ENCODE measurements around the gene COX6B2.

The COX6B2 gene

GRCh38 chr19:55383279-55384130 is 29.0 kb upstream of the COX6B2 start:
- DNase-seq (ENCODE audit: low spot score): peak; percentile 84

- no peak for DNase-seq (ENCODE audit: low spot score)
Measured at GRCh38 chr19:55382522-55383054, 28.1 kb upstream of the COX6B2 start.

GRCh38 chr19:55382013-55382412 is 27.5 kb upstream of the COX6B2 start:
- DNase-seq (ENCODE audit: low spot score): no peak

GRCh38 chr19:55379174-55379573 is 24.7 kb upstream of the COX6B2 start:
- no peak for DNase-seq (ENCODE audit: low spot score)

GRCh38 chr19:55377356-55378131 is 23.0 kb upstream of the COX6B2 start:
- no peak for DNase-seq (ENCODE audit: low spot score)

GRCh38 chr19:55376241-55376933 is 21.9 kb upstream of the COX6B2 start, which contains the start of gene TMEM190:
TMEM190 (plus strand) TSS chr19:55376826; CDS start chr19:55376854, 28 bp downstream.
- no peak for DNase-seq (ENCODE audit: low spot score)

GRCh38 chr19:55373993-55374757 is 19.7 kb upstream of the COX6B2 start:
- DNase-seq (ENCODE audit: low spot score): peak; percentile 64

- DNase-seq (ENCODE audit: low spot score): no peak
Measured at GRCh38 chr19:55373306-55373992, 18.9 kb upstream of the COX6B2 start.

GRCh38 chr19:55372316-55373081 is 18.0 kb upstream of the COX6B2 start:
- peak; percentile 61 for DNase-seq (ENCODE audit: low spot score)

GRCh38 chr19:55370305-55370988 is 15.9 kb upstream of the COX6B2 start, which contains the start of gene IL11:
IL11 (minus strand) TSS chr19:55370463; CDS start chr19:55370310, 153 bp downstream.
- DNase-seq (ENCODE audit: low spot score): peak; percentile 87

GRCh38 chr19:55369653-55370304 is 15.3 kb upstream of the COX6B2 start:
- DNase-seq (ENCODE audit: low spot score): peak; percentile 94

- peak; percentile 94 for DNase-seq (ENCODE audit: low spot score)
Measured at GRCh38 chr19:55368701-55369563, 14.4 kb upstream of the COX6B2 start.

GRCh38 chr19:55368106-55368505 is 13.6 kb upstream of the COX6B2 start:
- no peak for DNase-seq (ENCODE audit: low spot score)

- DNase-seq (ENCODE audit: low spot score): no peak
Measured at GRCh38 chr19:55366790-55367189, 12.3 kb upstream of the COX6B2 start.

- no peak for DNase-seq (ENCODE audit: low spot score)
Measured at GRCh38 chr19:55365964-55366363, 11.4 kb upstream of the COX6B2 start.

- no peak for DNase-seq (ENCODE audit: low spot score)
Measured at GRCh38 chr19:55365245-55365644, 10.7 kb upstream of the COX6B2 start.

- no peak for DNase-seq (ENCODE audit: low spot score)
Measured at GRCh38 chr19:55362990-55363716, 8.6 kb upstream of the COX6B2 start, which contains the start of gene GARIN5B. GARIN5B (minus strand) TSS chr19:55363260; CDS start chr19:55363066, 194 bp downstream.
